Activated gamma-delta T cell treated with Interleukin-2 at 50 U/mL for 16 hours (primary cell): ENCODE results near the gene KRTAP20-3.

ENCODE experiments used
- DNase-seq: peaks from one replicate; pipeline ENCODE4 v3.0.0-alpha.2; 2020

Gene KRTAP20-3

GRCh38 chr21:30689822-30690221, 47.2 kb downstream of the KRTAP20-3 start:
- no peak for DNase-seq
